Body of pancreas (tissue), 4 donors: ENCODE measurements around the gene DOCK3.

Experiments used
- CTCF ChIP-seq, 7 experiments: fragments of 450-650 bp in 4 of 7; fragments of 200-600 bp in 3 of 7; sonication (generic) in 3 of 7; IDR thresholded peaks; one replicate each; pipeline ENCODE4 v1.5.1; 2016 to 2019; ENCODE audit warnings: antibody characterized with exemption in 7 of 7
- POLR2A ChIP-seq, 3 donors: fragments of 450-650 bp; IDR thresholded peaks; one replicate each; pipeline ENCODE4 v1.6.1; 2016; ENCODE audit warnings: antibody characterized with exemption in 3 of 3, mild to moderate bottlenecking in 2 of 3

GRCh38 chr3:50792568-50792967, 117.8 kb downstream of the DOCK3 start:
- TF ChIP-seq CTCF (IDR thresholded peaks at IDR 0.05): no peak
- no peak for TF ChIP-seq POLR2A (IDR thresholded peaks at IDR 0.05)
